Measurements from ENCODE around the gene PNMA6E.

The PNMA6E gene

DNA sequence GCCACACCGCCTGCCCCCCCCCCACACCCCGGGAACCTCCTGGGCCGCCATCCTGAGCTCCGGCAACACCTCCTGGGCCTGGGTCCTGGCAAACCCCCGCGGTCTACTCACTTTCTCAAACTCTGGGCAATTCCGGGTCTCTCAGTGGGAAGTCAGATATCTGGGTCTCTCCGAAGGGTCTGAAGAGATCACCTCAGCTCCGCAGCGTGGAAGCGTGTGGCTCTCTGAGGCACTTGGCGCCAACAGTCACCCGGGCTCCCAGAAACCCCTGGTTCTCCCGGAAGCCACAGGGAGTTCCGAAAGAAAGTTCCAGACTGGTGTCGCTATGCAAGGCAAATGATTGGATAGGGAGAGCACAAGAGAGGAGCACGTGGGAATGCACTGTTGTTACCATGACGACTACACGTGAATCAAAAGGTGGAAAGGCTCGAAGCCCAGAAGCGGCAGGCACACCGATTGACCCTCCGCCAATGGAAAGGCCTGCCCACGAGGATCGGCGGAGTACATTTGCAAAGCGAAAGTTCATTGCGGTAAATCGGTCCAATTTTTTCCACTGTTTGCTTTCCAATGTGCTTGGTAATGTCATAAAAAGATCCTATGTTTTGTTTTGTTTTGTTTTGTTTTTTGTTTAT, at the start of gene PNMA6E:
Gene PNMA6E, minus strand, starts transcription at position 218 of the 632 bp plus-strand sequence. CDS start 2,501 bp downstream, outside the sequence.
- Histone ChIP-seq H3K9ac (ENCODE audit: low read length) (no peak within 1 kb of the TSS), H3K9me3 (ENCODE audit: low read length) (peaks cover 4% of the 10 kb centered on the region), H3K27ac (ENCODE audit: low read depth, low read length) (no peak within 1 kb of the TSS), H3K36me3 (ENCODE audit: insufficient read depth, low read length) (no peaks in the 10 kb centered on the region), H3K4me3 (ENCODE audit: low read depth in 1 of 2, low read length in 2 of 2) (no peak within 1 kb of the TSS), H3K27me3 (ENCODE audit: control insufficient read depth in 1 of 2, insufficient read depth in 2 of 2, low read length in 2 of 2) (peaks cover 0 to 30% of the 10 kb centered on the region in 2 donors), H3K4me1 (ENCODE audit: insufficient read depth, low read length) (no peaks in the 10 kb centered on the region)

DNA sequence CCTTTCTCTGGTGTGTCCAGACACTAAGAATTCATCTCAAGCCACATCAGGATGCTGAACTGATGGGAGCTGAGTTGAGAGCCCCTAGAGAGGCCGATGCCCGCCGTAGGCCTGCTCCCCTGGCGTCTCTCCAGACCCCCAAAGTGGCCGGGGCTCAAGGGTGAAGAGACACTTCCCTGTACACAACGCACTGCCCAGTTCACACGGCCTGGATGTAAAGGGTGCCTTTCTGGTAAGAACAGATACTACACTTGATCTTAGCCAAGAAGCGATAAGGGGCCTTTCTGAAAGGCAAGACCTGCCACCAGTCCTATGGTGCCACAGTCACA, 49.8 kb upstream of the PNMA6E start:
- Histone ChIP-seq H3K4me3 (ENCODE audit: low read depth in 1 of 2, low read length in 2 of 2) (no peak overlapping the region), H3K27me3 (ENCODE audit: control insufficient read depth in 1 of 2, insufficient read depth in 2 of 2, low read length in 2 of 2) (peaks cover 0 to 9% of the 10 kb centered on the region in 2 donors), H3K9ac (ENCODE audit: low read length) (no peak overlapping the region), H3K4me1 (ENCODE audit: insufficient read depth, low read length) (no peaks in the 10 kb centered on the region), H3K27ac (ENCODE audit: low read depth, low read length) (no peak overlapping the region), H3K9me3 (ENCODE audit: low read length) (no peaks in the 10 kb centered on the region), H3K36me3 (ENCODE audit: insufficient read depth, low read length) (no peaks in the 10 kb centered on the region)

GRCh38 chrX:153450114-153450948, 49.2 kb upstream of the PNMA6E start:
- Histone ChIP-seq H3K27me3 (ENCODE audit: control insufficient read depth in 1 of 2, insufficient read depth in 2 of 2, low read length in 2 of 2) (peaks cover 0 to 13% of the 10 kb centered on the region in 2 donors), H3K27ac (ENCODE audit: low read depth, low read length) (no peak overlapping the region), H3K9ac (ENCODE audit: low read length) (no peak overlapping the region), H3K4me3 (ENCODE audit: low read depth in 1 of 2, low read length in 2 of 2) (no peak overlapping the region), H3K4me1 (ENCODE audit: insufficient read depth, low read length) (no peaks in the 10 kb centered on the region), H3K9me3 (ENCODE audit: low read length) (no peaks in the 10 kb centered on the region), H3K36me3 (ENCODE audit: insufficient read depth, low read length) (no peaks in the 10 kb centered on the region)

- H3K4me3 ChIP-seq (ENCODE audit: low read depth in 1 of 2, low read length in 2 of 2): no peak overlapping the region
- H3K27me3 ChIP-seq (ENCODE audit: control insufficient read depth in 1 of 2, insufficient read depth in 2 of 2, low read length in 2 of 2): peaks cover 0 to 13% of the 10 kb centered on the region in 2 donors
- H3K36me3 ChIP-seq (ENCODE audit: insufficient read depth, low read length): no peaks in the 10 kb centered on the region
- H3K9me3 ChIP-seq (ENCODE audit: low read length): no peaks in the 10 kb centered on the region
- H3K9ac ChIP-seq (ENCODE audit: low read length): no peak overlapping the region
- no peaks in the 10 kb centered on the region for H3K4me1 ChIP-seq (ENCODE audit: insufficient read depth, low read length)
- H3K27ac ChIP-seq (ENCODE audit: low read depth, low read length): no peak overlapping the region
These were observed 48.4 kb upstream of the PNMA6E start for GRCh38 chrX:153449368-153450113.

GRCh38 chrX:153448556-153449367, 47.6 kb upstream of the PNMA6E start:
- H3K4me1 ChIP-seq (ENCODE audit: insufficient read depth, low read length): no peaks in the 10 kb centered on the region
- no peaks in the 10 kb centered on the region for H3K9me3 ChIP-seq (ENCODE audit: low read length)
- H3K36me3 ChIP-seq (ENCODE audit: insufficient read depth, low read length): no peaks in the 10 kb centered on the region
- no peak overlapping the region for H3K9ac ChIP-seq (ENCODE audit: low read length)
- H3K27me3 ChIP-seq (ENCODE audit: control insufficient read depth in 1 of 2, insufficient read depth in 2 of 2, low read length in 2 of 2): peaks cover 0 to 13% of the 10 kb centered on the region in 2 donors
- no peak overlapping the region for H3K27ac ChIP-seq (ENCODE audit: low read depth, low read length)
- H3K4me3 ChIP-seq (ENCODE audit: low read depth in 1 of 2, low read length in 2 of 2): no peak overlapping the region

DNA sequence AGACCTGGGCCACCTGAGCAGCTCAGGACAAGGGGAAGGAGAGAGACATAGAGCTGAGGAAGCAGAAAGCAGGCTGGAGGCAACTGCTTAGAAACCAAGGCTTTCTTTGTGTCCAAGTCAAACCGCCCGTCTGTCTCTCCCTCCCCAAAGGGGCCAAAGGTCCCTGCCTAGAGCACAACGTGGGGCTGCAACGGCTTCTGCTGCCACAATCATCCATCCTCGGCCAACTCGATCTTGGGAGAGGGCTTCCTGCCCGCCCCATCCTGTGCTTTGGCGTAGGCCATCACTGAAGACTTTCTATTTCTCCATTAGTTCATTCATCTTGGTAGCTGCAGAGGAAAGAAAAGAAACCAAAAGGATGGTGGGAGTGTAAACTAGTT, 46.4 kb upstream of the PNMA6E start:
- Histone ChIP-seq H3K9me3 (ENCODE audit: low read length) (no peaks in the 10 kb centered on the region), H3K27me3 (ENCODE audit: control insufficient read depth in 1 of 2, insufficient read depth in 2 of 2, low read length in 2 of 2) (peaks cover 0 to 13% of the 10 kb centered on the region in 2 donors), H3K27ac (ENCODE audit: low read depth, low read length) (no peak overlapping the region), H3K9ac (ENCODE audit: low read length) (no peak overlapping the region), H3K36me3 (ENCODE audit: insufficient read depth, low read length) (no peaks in the 10 kb centered on the region), H3K4me3 (ENCODE audit: low read depth in 1 of 2, low read length in 2 of 2) (no peak overlapping the region), H3K4me1 (ENCODE audit: insufficient read depth, low read length) (no peaks in the 10 kb centered on the region)

- H3K9me3 ChIP-seq (ENCODE audit: low read length): no peaks in the 10 kb centered on the region
- peaks cover 0 to 13% of the 10 kb centered on the region in 2 donors for H3K27me3 ChIP-seq (ENCODE audit: control insufficient read depth in 1 of 2, insufficient read depth in 2 of 2, low read length in 2 of 2)
- H3K4me3 ChIP-seq (ENCODE audit: low read depth in 1 of 2, low read length in 2 of 2): no peak overlapping the region
- H3K9ac ChIP-seq (ENCODE audit: low read length): no peak overlapping the region
- no peaks in the 10 kb centered on the region for H3K36me3 ChIP-seq (ENCODE audit: insufficient read depth, low read length)
- no peaks in the 10 kb centered on the region for H3K4me1 ChIP-seq (ENCODE audit: insufficient read depth, low read length)
- no peak overlapping the region for H3K27ac ChIP-seq (ENCODE audit: low read depth, low read length)
These were observed 45.9 kb upstream of the PNMA6E start for GRCh38 chrX:153446950-153447580.

GRCh38 chrX:153446636-153446936, 45.4 kb upstream of the PNMA6E start:
- H3K36me3 ChIP-seq (ENCODE audit: insufficient read depth, low read length): no peaks in the 10 kb centered on the region
- H3K4me1 ChIP-seq (ENCODE audit: insufficient read depth, low read length): no peaks in the 10 kb centered on the region
- no peak overlapping the region for H3K9ac ChIP-seq (ENCODE audit: low read length)
- H3K27ac ChIP-seq (ENCODE audit: low read depth, low read length): no peak overlapping the region
- peaks cover 0 to 13% of the 10 kb centered on the region in 2 donors for H3K27me3 ChIP-seq (ENCODE audit: control insufficient read depth in 1 of 2, insufficient read depth in 2 of 2, low read length in 2 of 2)
- H3K9me3 ChIP-seq (ENCODE audit: low read length): no peaks in the 10 kb centered on the region
- no peak overlapping the region for H3K4me3 ChIP-seq (ENCODE audit: low read depth in 1 of 2, low read length in 2 of 2)

- no peak within 1 kb of the TSS for H3K9ac ChIP-seq (ENCODE audit: low read length)
- no peaks in the 10 kb centered on the region for H3K9me3 ChIP-seq (ENCODE audit: low read length)
- H3K27me3 ChIP-seq (ENCODE audit: control insufficient read depth in 1 of 2, insufficient read depth in 2 of 2, low read length in 2 of 2): peaks cover 0 to 13% of the 10 kb centered on the region in 2 donors
- no peaks in the 10 kb centered on the region for H3K36me3 ChIP-seq (ENCODE audit: insufficient read depth, low read length)
- no peak within 1 kb of the TSS for H3K27ac ChIP-seq (ENCODE audit: low read depth, low read length)
- H3K4me1 ChIP-seq (ENCODE audit: insufficient read depth, low read length): no peaks in the 10 kb centered on the region
- H3K4me3 ChIP-seq (ENCODE audit: low read depth in 1 of 2, low read length in 2 of 2): no peak within 1 kb of the TSS
These were observed 44.9 kb upstream of the PNMA6E start, which contains the start of gene TREX2 for GRCh38 chrX:153445856-153446635. Gene TREX2 (minus strand): TSS chrX:153446056. CDS start chrX:153445430, 626 bp downstream.

DNA sequence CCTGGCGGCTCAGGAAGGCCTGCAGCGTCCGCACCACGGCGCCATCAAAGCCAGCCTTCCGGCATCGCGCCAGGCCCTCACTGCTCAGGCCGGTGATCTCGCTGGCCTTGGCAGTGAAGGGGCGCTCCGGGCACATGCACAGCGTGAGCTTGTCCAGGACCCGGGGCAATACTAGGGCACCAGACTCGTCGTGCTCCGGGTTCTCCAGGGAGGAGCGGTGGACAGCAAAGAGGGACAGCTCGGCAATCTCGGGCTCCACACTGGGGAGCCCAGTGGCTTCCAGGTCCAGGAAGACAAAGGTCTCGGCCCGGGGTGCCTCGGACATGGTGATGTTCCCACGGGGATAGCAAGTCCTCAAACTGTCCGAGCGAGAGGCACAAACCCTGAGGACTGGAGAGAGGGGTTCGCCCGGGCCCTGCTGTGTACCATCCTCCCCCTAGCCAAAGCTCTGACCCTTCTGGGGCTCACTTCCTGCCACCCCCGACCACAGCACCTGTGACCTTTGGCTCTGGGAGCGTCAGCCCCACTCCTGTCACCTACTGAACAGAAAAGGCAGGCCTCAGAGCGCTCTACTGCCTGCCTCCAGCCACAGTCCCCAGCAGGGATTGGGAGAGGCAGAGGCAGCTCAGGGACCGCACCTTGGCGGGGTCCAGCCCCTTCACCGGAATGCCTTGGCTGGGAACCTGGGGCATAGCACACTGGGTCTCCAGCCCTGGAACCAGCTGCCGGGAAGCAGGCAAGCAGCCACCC, 44.1 kb upstream of the PNMA6E start:
- Histone ChIP-seq H3K36me3 (ENCODE audit: insufficient read depth, low read length) (no peaks in the 10 kb centered on the region), H3K9ac (ENCODE audit: low read length) (no peak overlapping the region), H3K9me3 (ENCODE audit: low read length) (peaks cover under 1% of the 10 kb centered on the region), H3K4me1 (ENCODE audit: insufficient read depth, low read length) (no peaks in the 10 kb centered on the region), H3K27ac (ENCODE audit: low read depth, low read length) (no peak overlapping the region), H3K27me3 (ENCODE audit: control insufficient read depth in 1 of 2, insufficient read depth in 2 of 2, low read length in 2 of 2) (peaks cover 0 to 18% of the 10 kb centered on the region in 2 donors), H3K4me3 (ENCODE audit: low read depth in 1 of 2, low read length in 2 of 2) (no peak overlapping the region)
